SKM-1 (cell line): ENCODE data around the gene CYSLTR2.
"Not testable (repeated sequence)": the region's sequence is repeated elsewhere in the genome, so short reads cannot be mapped to it uniquely, and the experiment has no call there.

ENCODE experiments used
- DNase-seq: peaks from one replicate; lab custom pipeline; 2025; ENCODE audit not compliant: unreplicated experiment; lab: John Stamatoyannopoulos, UW

CYSLTR2 gene

GRCh38 chr13:48644141-48644540 lies 9.6 kb upstream of the CYSLTR2 start:
- DNase-seq, result no peak

DNA sequence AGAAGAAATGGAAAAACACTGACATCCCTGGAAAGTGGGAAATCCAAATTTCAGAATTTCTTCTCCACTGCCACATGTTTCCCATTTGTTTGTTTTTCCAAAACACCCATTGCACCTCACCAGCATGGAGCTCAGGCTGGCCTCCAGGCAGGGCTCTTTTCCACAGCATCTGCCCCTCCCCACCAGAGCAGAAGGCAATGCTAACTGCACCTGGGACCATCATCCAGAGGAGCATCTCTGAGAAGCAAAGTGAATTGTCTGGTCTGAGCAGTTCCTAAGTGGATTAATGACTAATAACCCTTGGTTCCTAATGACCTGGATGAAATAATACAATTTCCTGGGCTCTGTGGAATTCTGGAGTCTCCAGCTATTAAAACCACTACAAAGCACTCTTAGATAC lies 8.8 kb upstream of the CYSLTR2 start:
- no peak for DNase-seq

GRCh38 chr13:48645845-48646244 lies 7.9 kb upstream of the CYSLTR2 start:
- no peak for DNase-seq

GRCh38 chr13:48646791-48647190 lies 6.9 kb upstream of the CYSLTR2 start:
- DNase-seq, result no peak

DNA sequence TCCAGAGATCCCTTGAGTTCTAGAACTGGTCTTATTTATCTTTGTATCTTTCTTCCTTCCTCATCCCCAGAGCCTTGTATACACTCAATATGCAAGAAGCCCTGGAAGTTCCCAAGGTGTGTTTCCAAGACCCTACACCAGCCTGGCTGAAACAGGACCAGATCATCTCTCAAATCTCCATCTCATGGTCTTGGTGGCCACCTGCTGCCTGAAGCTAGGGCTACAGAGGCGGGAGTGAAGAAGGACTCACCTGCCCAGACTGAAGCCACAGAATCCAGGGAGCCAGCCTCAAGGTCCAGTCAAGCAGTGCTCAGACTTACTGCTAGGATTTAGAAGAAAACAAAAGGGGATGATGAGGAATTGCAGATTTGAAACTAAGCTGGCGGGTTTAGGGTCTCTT lies 6.1 kb upstream of the CYSLTR2 start:
- no peak for DNase-seq

GRCh38 chr13:48648446-48648845 lies 5.3 kb upstream of the CYSLTR2 start:
- no peak for DNase-seq

GRCh38 chr13:48652851-48653471 lies 768 bp upstream of the CYSLTR2 start:
- no peak for DNase-seq

- no peak for DNase-seq
Measured at GRCh38 chr13:48654511-48654910, 782 bp downstream of the CYSLTR2 start.

DNA sequence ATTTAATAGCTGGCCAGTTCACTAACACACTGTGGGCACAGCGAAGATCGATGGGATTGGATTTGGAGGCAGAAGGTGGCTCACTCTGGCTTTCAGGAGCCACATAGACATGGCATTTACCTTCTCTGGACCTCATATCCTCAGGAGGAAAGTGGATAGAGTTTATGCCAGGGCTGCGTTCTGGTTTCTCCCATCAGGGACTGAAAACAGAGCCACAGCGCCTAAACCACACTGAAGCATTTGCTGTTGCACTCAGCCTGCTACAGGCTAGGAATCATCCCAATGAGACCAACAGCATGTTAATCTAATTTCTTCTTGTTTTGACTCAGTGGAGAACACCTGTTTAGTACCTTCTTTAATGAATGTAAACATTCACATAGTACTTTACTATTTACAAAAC lies 1.6 kb downstream of the CYSLTR2 start:
- no peak for DNase-seq

DNA sequence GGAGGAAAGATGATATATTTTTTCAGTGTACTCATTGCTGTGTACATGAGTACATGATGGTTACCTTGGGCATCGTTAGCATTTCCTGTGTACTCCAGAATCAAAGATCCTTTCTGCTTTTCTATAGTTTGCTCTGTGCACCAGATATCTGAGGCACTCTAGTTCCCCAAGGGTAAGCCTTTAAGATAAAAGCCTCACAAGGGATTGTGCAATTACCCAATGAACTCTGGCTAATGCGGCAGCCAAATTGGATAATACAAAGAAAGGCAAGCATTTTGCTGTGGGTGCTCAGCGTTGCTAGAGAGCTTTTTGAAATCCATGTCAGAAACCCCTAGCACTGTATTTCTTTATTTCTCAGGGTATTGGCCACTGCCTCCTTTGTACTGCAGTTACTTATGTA lies 2.9 kb downstream of the CYSLTR2 start:
- peak; percentile 62 for DNase-seq

DNA sequence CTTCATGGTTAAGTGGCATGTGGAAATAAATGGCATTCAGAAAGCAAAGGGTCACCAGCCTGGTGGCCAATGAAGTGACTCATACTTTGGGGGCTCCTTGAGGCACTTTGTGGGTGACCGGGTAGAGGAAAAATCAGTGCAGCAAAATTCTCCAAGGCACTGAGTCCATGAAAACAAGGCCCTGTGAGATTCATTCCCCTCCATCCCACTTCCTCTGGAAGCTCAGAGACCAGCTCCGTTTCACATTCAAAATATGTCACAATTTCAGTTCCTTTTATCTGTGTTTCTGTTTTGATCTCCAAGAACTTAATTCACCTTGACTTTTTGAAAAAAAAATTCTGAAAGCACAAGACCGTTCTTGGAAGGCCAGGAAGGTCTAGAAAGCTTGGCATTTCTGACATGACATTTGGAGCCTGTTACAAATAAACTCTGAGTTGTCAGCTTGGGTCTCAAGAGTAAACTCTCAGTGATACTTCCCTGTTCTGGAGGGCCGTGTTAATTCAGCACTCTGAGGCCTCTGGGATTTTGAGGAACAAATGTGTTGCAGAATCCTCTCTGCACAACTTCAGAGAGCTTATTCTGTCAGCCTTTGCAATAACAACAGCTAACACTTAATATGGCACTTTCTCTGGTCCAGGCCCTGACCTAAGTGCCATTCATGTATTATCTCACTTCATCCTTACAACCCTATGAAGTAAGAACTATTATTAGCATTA lies 6.8 kb downstream of the CYSLTR2 start:
- DNase-seq, result peak; percentile 88

DNA sequence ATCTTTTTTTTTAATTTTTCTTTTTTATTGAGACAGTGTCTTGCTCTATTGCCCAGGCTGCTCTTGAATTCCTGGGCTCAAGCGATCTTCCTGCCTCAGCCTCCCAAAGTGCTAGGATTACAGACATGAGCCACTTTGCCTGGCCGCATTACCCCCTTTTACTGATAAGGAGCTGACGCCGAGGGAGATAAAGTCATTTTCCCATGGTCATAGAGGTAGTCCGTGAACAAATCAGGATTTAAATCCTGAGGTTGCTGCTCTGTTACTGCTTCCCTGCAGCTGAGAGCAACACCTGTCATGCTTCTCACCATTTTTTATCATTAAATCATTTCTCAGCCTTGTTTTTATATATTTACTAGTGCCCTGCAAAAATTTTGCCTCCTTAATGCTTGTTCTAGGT lies 7.4 kb downstream of the CYSLTR2 start:
- no peak for DNase-seq

- DNase-seq, result no peak
Measured at GRCh38 chr13:48662226-48662625, 8.5 kb downstream of the CYSLTR2 start.

DNA sequence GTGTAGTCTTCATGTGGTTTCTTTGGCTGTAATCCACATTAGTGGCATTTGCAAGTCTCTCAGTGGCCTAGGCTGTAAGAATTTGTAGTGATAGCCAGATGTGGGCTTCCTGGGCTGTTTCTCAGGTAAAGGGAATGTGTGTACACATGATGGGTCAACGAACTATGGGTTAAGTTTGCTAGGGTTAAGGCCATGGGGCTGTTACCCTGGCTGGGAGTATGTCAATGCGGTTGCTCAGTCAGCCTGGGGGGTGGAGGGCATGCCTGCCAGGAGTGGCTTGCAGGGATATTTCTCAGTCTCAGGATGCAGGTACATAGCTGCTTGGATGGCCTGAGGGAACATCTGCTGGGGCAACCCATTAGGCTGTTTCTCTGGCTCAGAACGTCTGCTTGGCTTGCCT lies 13.4 kb downstream of the CYSLTR2 start:
- no peak for DNase-seq

- DNase-seq, result not testable (repeated sequence)
Measured at GRCh38 chr13:48671421-48671820, 17.7 kb downstream of the CYSLTR2 start.

- DNase-seq, result no peak
Measured at GRCh38 chr13:48675247-48675646, 21.5 kb downstream of the CYSLTR2 start.

- no peak for DNase-seq
Measured at GRCh38 chr13:48678316-48678715, 24.6 kb downstream of the CYSLTR2 start.

GRCh38 chr13:48679941-48680680 lies 26.4 kb downstream of the CYSLTR2 start:
- DNase-seq, result no peak

GRCh38 chr13:48680756-48681392 lies 27.1 kb downstream of the CYSLTR2 start:
- no peak for DNase-seq

DNA sequence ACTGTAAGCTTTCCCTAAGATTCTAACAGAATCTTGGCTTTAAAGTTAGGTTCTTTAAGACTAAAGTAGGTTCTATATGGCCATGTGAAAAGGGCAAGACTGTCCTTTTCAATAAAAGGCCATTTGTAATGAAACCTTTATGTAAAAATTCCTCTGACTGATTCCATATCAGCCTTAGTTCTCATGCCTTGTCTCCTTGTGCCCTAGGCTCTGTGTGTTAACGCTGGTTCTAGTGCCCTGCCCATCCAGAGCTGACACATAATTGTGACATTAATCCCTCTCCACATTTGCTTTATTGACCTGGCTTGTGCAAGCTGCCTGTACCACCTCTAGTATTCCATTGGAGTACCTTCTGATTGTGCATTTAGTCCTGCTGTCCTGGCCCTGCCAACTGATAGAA lies 28.2 kb downstream of the CYSLTR2 start:
- no peak for DNase-seq

DNA sequence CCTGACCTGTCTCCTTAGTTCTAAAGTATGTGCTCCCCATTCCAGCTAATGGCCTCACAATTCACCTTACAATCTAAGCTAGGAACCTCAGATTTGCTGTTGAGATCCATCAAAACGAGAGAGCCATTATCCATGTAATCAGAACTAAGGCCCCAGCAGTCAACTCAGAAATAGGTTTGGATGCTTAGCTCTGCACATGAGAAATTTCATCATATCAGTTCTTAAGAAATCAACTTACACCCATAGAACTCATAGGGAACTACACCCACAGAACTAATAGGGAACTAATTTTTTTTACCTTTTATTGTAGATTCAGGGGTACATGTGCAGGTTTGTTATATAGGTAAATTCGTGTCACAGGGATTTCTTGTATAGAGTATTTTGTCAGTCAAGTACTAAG lies 28.7 kb downstream of the CYSLTR2 start:
- DNase-seq, result peak; percentile 61
